ENCODE measurements around the gene TYRO3.

The TYRO3 gene

GRCh38 chr15:41564286-41564959, 5.4 kb downstream of the TYRO3 start:
- DNase-seq (ENCODE audit: low read depth) = no peak

DNA sequence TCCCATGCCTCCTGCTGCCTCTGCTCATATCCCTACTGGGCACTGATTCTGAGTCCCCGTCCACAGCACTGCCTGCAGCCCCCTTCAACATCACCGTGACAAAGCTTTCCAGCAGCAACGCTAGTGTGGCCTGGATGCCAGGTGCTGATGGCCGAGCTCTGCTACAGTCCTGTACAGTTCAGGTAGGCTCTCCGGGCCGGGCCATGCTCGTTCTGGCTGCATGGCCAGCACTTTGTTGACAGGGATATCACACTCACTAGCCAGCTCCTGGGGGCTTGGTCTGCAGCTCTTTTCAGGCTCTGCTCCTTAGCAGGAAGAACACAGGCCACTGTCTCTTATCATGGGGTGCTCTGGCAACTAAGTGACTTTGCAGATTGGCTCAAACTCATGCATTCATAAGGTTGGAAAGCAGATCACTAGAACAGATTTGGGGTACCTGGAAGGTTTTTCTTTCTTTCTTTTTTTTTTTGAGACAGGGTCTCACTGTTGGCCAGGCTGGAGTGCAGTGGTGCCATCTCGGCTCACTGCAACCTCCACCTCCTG, 6.0 kb downstream of the TYRO3 start:
- no peak for DNase-seq (ENCODE audit: low read depth)
- TF ChIP-seq, protein P1, sequence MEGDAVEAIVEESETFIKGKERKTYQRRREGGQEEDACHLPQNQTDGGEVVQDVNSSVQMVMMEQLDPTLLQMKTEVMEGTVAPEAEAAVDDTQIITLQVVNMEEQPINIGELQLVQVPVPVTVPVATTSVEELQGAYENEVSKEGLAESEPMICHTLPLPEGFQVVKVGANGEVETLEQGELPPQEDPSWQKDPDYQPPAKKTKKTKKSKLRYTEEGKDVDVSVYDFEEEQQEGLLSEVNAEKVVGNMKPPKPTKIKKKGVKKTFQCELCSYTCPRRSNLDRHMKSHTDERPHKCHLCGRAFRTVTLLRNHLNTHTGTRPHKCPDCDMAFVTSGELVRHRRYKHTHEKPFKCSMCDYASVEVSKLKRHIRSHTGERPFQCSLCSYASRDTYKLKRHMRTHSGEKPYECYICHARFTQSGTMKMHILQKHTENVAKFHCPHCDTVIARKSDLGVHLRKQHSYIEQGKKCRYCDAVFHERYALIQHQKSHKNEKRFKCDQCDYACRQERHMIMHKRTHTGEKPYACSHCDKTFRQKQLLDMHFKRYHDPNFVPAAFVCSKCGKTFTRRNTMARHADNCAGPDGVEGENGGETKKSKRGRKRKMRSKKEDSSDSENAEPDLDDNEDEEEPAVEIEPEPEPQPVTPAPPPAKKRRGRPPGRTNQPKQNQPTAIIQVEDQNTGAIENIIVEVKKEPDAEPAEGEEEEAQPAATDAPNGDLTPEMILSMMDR (IDR thresholded peaks at IDR 0.05; ENCODE audit: control insufficient read depth, insufficient read depth, low read depth, low read length, missing control alignments) = no peak
- H3K4me3 ChIP-seq (ENCODE audit: control insufficient read depth, low read depth, low read length) = no peak overlapping the region

More at GRCh38 chr15:41564286-41564959, 5.4 kb downstream of the TYRO3 start:
- TF ChIP-seq, protein P1 (IDR thresholded peaks at IDR 0.05; ENCODE audit: control insufficient read depth, insufficient read depth, low read depth, low read length, missing control alignments) = no peak
- H3K4me3 ChIP-seq (ENCODE audit: control insufficient read depth, low read depth, low read length) = no peak overlapping the region

GRCh38 chr15:41565702-41566101, 6.7 kb downstream of the TYRO3 start:
- DNase-seq (ENCODE audit: low read depth) = no peak
- H3K4me3 ChIP-seq (ENCODE audit: control insufficient read depth, low read depth, low read length) = no peak overlapping the region
- TF ChIP-seq, protein P1 (IDR thresholded peaks at IDR 0.05; ENCODE audit: control insufficient read depth, insufficient read depth, low read depth, low read length, missing control alignments) = no peak

- H3K4me3 ChIP-seq (ENCODE audit: control insufficient read depth, low read depth, low read length) = no peak overlapping the region
- no peak for DNase-seq (ENCODE audit: low read depth)
- TF ChIP-seq, protein P1 (IDR thresholded peaks at IDR 0.05; ENCODE audit: control insufficient read depth, insufficient read depth, low read depth, low read length, missing control alignments) = no peak
Measured at GRCh38 chr15:41566121-41566885, 7.3 kb downstream of the TYRO3 start.

GRCh38 chr15:41567261-41567660, 8.2 kb downstream of the TYRO3 start:
- no peak for DNase-seq (ENCODE audit: low read depth)
- H3K4me3 ChIP-seq (ENCODE audit: control insufficient read depth, low read depth, low read length) = no peak overlapping the region

GRCh38 chr15:41567862-41568261, 8.8 kb downstream of the TYRO3 start:
- no peak overlapping the region for H3K4me3 ChIP-seq (ENCODE audit: control insufficient read depth, low read depth, low read length)
- TF ChIP-seq, protein P1 (IDR thresholded peaks at IDR 0.05; ENCODE audit: control insufficient read depth, insufficient read depth, low read depth, low read length, missing control alignments) = no peak
- DNase-seq (ENCODE audit: low read depth) = no peak

More at GRCh38 chr15:41567261-41567660, 8.2 kb downstream of the TYRO3 start:
- TF ChIP-seq, protein P1 (IDR thresholded peaks at IDR 0.05; ENCODE audit: control insufficient read depth, insufficient read depth, low read depth, low read length, missing control alignments) = no peak

Measured in AG09309 (cell line).